Retinal pigment epithelial cell (primary cell): ENCODE results near the gene MRPS35.

Source experiments
- DNase-seq: peaks from one replicate; pipeline ENCODE4 v3.0.0-alpha.2; 2010; ENCODE audit warnings: low read depth
- H3K4me3 ChIP-seq: 2 replicates; pipeline ENCODE4 v1.5.1; 2011; ENCODE audit warnings: mild to moderate bottlenecking, low read length, control low read depth, moderate library complexity
- CTCF ChIP-seq: conservative IDR thresholded peaks from 2 replicates; pipeline ENCODE4 v1.5.1; 2011; ENCODE audit warnings: low read depth, low read length, control low read depth, inconsistent platforms

Gene MRPS35

GRCh38 chr12:27797301-27798025 lies 86.8 kb downstream of the MRPS35 start:
- TF ChIP-seq CTCF: no peak
- no peak overlapping the region for H3K4me3 ChIP-seq
- DNase-seq: no peak

GRCh38 chr12:27800819-27801218 lies 90.2 kb downstream of the MRPS35 start:
- no peak for TF ChIP-seq CTCF
- no peak overlapping the region for H3K4me3 ChIP-seq
- DNase-seq: no peak

GRCh38 chr12:27801630-27802029 lies 91.0 kb downstream of the MRPS35 start:
- no peak for TF ChIP-seq CTCF
- no peak for DNase-seq
- no peak overlapping the region for H3K4me3 ChIP-seq

GRCh38 chr12:27802511-27802910 lies 91.9 kb downstream of the MRPS35 start:
- DNase-seq: no peak
- TF ChIP-seq CTCF: no peak
- H3K4me3 ChIP-seq: no peak overlapping the region

GRCh38 chr12:27802936-27803335 lies 92.3 kb downstream of the MRPS35 start:
- no peak for DNase-seq
- no peak for TF ChIP-seq CTCF
- no peak overlapping the region for H3K4me3 ChIP-seq

- TF ChIP-seq CTCF: no peak
- no peak overlapping the region for H3K4me3 ChIP-seq
- DNase-seq: no peak
These were observed 94.6 kb downstream of the MRPS35 start for GRCh38 chr12:27805238-27805637.
